ENCODE results near the gene UBAP1. TPM values are rescaled to one million over a fixed set of nuclear protein-coding genes. Genes with fewer than 3 reads are reported as not detected.
A peak's percentile ranks its signal among the peaks of the same experiment; 100 is the strongest.
"Not testable (repeated sequence)": the region's sequence is repeated elsewhere in the genome, so short reads cannot be mapped to it uniquely, and the experiment has no call there.

The UBAP1 gene
- total RNA-seq, 1 experiment from 2014 or later: 58.0 TPM

GRCh38 chr9:34177593-34178435 lies 1.0 kb upstream of the UBAP1 start:
- in situ Hi-C loops (cut with HindIII; ENCODE audit: low sequenced_read_pairs): no loop called here
- no peak for DNase-seq (ENCODE audit: low spot score)

GRCh38 chr9:34179213-34180136 lies 632 bp downstream of the UBAP1 start:
- in situ Hi-C loops (cut with HindIII; ENCODE audit: low sequenced_read_pairs): no loop called here
- no peak for DNase-seq (ENCODE audit: low spot score)

GRCh38 chr9:34185778-34186551 lies 7.1 kb downstream of the UBAP1 start:
- in situ Hi-C loops (cut with HindIII; ENCODE audit: low sequenced_read_pairs): no loop called here
- DNase-seq (ENCODE audit: low spot score): peak; percentile 17

GRCh38 chr9:34187891-34188240 lies 9.0 kb downstream of the UBAP1 start:
- in situ Hi-C loops (cut with HindIII; ENCODE audit: low sequenced_read_pairs): no loop called here
- DNase-seq (ENCODE audit: low spot score): no peak

GRCh38 chr9:34190996-34191892 lies 12.4 kb downstream of the UBAP1 start:
- DNase-seq (ENCODE audit: low spot score): no peak

GRCh38 chr9:34195143-34195542 lies 16.3 kb downstream of the UBAP1 start:
- DNase-seq (ENCODE audit: low spot score): no peak
- in situ Hi-C loops (cut with HindIII; ENCODE audit: low sequenced_read_pairs): no loop called here

More at GRCh38 chr9:34190996-34191892, 12.4 kb downstream of the UBAP1 start:
- in situ Hi-C loops (cut with HindIII; ENCODE audit: low sequenced_read_pairs): no loop called here

GRCh38 chr9:34197286-34197685 lies 18.4 kb downstream of the UBAP1 start:
- in situ Hi-C loops (cut with HindIII; ENCODE audit: low sequenced_read_pairs); DNase-seq (ENCODE audit: low spot score): not testable (repeated sequence)

GRCh38 chr9:34197756-34198711 lies 19.2 kb downstream of the UBAP1 start:
- in situ Hi-C loops (cut with HindIII; ENCODE audit: low sequenced_read_pairs): no loop called here
- DNase-seq (ENCODE audit: low spot score): no peak

- in situ Hi-C loops (cut with HindIII; ENCODE audit: low sequenced_read_pairs): no loop called here
- no peak for DNase-seq (ENCODE audit: low spot score)
Measured at GRCh38 chr9:34200092-34200491, 21.2 kb downstream of the UBAP1 start.

GRCh38 chr9:34203275-34203991 lies 24.6 kb downstream of the UBAP1 start:
- in situ Hi-C loops (cut with HindIII; ENCODE audit: low sequenced_read_pairs): no loop called here
- no peak for DNase-seq (ENCODE audit: low spot score)

- in situ Hi-C loops (cut with HindIII; ENCODE audit: low sequenced_read_pairs): no loop called here
- DNase-seq (ENCODE audit: low spot score): no peak
Measured at GRCh38 chr9:34203992-34204635, 25.3 kb downstream of the UBAP1 start.

GRCh38 chr9:34205102-34205501 lies 26.3 kb downstream of the UBAP1 start:
- in situ Hi-C loops (cut with HindIII; ENCODE audit: low sequenced_read_pairs): no loop called here
- no peak for DNase-seq (ENCODE audit: low spot score)

GRCh38 chr9:34206561-34206960 lies 27.7 kb downstream of the UBAP1 start:
- in situ Hi-C loops (cut with HindIII; ENCODE audit: low sequenced_read_pairs): no loop called here
- DNase-seq (ENCODE audit: low spot score): no peak

GRCh38 chr9:34211395-34211794 lies 32.6 kb downstream of the UBAP1 start:
- DNase-seq (ENCODE audit: low spot score): no peak
- in situ Hi-C loops (cut with HindIII; ENCODE audit: low sequenced_read_pairs): no loop called here

- in situ Hi-C loops (cut with HindIII; ENCODE audit: low sequenced_read_pairs); DNase-seq (ENCODE audit: low spot score): not testable (repeated sequence)
Measured at GRCh38 chr9:34214354-34215000, 35.6 kb downstream of the UBAP1 start.

- in situ Hi-C loops (cut with HindIII; ENCODE audit: low sequenced_read_pairs): no loop called here
- no peak for DNase-seq (ENCODE audit: low spot score)
Measured at GRCh38 chr9:34216325-34216724, 37.5 kb downstream of the UBAP1 start.
